ENCODE data around the gene LRIG1. TPM values are rescaled to one million over a fixed set of nuclear protein-coding genes. Genes with fewer than 3 reads are reported as not detected.

Gene LRIG1
- total RNA-seq, 1 experiment from 2014 or later = 24.1 TPM

DNA sequence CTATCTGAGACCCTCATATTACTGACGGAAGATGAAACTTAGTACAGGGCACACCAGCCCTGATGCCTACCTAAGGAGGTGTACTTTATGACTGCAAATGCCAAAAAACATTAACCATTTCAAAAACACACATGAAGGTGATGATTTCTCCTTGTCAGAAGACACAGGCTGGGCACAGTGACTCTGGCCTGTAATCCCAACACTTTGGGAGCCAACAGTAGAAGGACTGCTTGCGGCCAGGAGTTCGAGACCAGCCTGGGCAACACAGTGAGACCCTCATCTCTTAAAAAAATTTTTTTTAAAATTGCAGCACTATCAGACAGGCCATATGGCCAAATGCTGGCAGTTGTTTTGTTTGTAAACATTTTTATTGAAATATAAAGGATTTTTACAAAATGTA, 73.5 kb downstream of the LRIG1 start:
- Histone ChIP-seq H3K27ac (ENCODE audit: low read depth, low read length, poor library complexity, severe bottlenecking) (no peak overlapping the region), H3K27me3 (replicated peaks; ENCODE audit: insufficient read depth, low read depth, low read length, poor library complexity) (no peaks in the 10 kb centered on the region), H3K36me3 (ENCODE audit: insufficient read depth, low read length, poor library complexity, severe bottlenecking) (no peaks in the 10 kb centered on the region), H3K4me1 (ENCODE audit: insufficient read depth, low read length, poor library complexity, severe bottlenecking) (peaks cover 18% of the 10 kb centered on the region), H3K4me3 (ENCODE audit: low read depth, low read length, poor library complexity, severe bottlenecking) (no peak overlapping the region), H3K9me3 (ENCODE audit: low read depth, low read length, poor library complexity, severe bottlenecking) (no peaks in the 10 kb centered on the region)
- TF ChIP-seq, protein P1, sequence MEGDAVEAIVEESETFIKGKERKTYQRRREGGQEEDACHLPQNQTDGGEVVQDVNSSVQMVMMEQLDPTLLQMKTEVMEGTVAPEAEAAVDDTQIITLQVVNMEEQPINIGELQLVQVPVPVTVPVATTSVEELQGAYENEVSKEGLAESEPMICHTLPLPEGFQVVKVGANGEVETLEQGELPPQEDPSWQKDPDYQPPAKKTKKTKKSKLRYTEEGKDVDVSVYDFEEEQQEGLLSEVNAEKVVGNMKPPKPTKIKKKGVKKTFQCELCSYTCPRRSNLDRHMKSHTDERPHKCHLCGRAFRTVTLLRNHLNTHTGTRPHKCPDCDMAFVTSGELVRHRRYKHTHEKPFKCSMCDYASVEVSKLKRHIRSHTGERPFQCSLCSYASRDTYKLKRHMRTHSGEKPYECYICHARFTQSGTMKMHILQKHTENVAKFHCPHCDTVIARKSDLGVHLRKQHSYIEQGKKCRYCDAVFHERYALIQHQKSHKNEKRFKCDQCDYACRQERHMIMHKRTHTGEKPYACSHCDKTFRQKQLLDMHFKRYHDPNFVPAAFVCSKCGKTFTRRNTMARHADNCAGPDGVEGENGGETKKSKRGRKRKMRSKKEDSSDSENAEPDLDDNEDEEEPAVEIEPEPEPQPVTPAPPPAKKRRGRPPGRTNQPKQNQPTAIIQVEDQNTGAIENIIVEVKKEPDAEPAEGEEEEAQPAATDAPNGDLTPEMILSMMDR (conservative IDR thresholded peaks at IDR 0.05; ENCODE audit: low read depth, low read length) = no peak
- no peak for TF ChIP-seq EZH2 (IDR thresholded peaks at IDR 0.05; ENCODE audit: borderline replicate concordance, low read depth, low read length, poor library complexity, severe bottlenecking)
- CTCF ChIA-PET = no interaction called here
- POLR2A ChIA-PET (ENCODE audit: low non-redundant PET) = no interaction called here
- no peak for DNase-seq (ENCODE audit: low spot score)
- intact Hi-C loops (cut with micrococcal nuclease; ENCODE audit: unreplicated experiment) = loop anchor here (5.0 kb wide), 1 partner anchor 75 kb away; the partner anchor contains the start of gene LRIG1
- no TSS peak for BruUV-seq (replicated peaks)

DNA sequence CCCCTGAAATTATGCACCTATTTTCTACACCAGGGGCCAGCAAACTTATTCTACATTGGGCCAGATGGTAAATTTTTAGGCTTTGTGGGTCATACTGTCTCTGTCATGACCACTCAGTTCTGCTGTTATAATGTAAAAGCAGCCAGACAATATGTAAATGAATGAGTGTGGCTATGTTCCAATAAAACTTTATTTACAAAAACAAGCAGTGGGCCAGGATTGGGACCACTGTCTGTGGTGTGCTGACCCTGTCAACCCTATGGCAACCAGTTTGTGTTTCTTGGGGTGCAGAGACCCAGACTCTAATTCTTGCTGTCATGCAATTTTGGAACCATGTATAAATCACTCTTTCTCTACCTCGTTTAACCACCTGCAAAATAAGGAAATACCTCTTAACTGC, 74.7 kb downstream of the LRIG1 start:
- ChIA-PET CTCF (no interaction called here), POLR2A (ENCODE audit: low non-redundant PET) (no interaction called here)
- Histone ChIP-seq H3K9me3 (ENCODE audit: low read depth, low read length, poor library complexity, severe bottlenecking) (no peaks in the 10 kb centered on the region), H3K4me3 (ENCODE audit: low read depth, low read length, poor library complexity, severe bottlenecking) (no peak overlapping the region), H3K27me3 (replicated peaks; ENCODE audit: insufficient read depth, low read depth, low read length, poor library complexity) (no peaks in the 10 kb centered on the region), H3K36me3 (ENCODE audit: insufficient read depth, low read length, poor library complexity, severe bottlenecking) (no peaks in the 10 kb centered on the region), H3K27ac (ENCODE audit: low read depth, low read length, poor library complexity, severe bottlenecking) (no peak overlapping the region), H3K4me1 (ENCODE audit: insufficient read depth, low read length, poor library complexity, severe bottlenecking) (peaks cover 18% of the 10 kb centered on the region)
- BruUV-seq (replicated peaks) = no TSS peak
- no peak for DNase-seq (ENCODE audit: low spot score)
- no peak for TF ChIP-seq EZH2 (IDR thresholded peaks at IDR 0.05; ENCODE audit: borderline replicate concordance, low read depth, low read length, poor library complexity, severe bottlenecking)
- TF ChIP-seq, protein P1 (conservative IDR thresholded peaks at IDR 0.05; ENCODE audit: low read depth, low read length) = no peak
- intact Hi-C loops (cut with micrococcal nuclease; ENCODE audit: unreplicated experiment) = loop anchor here (5.0 kb wide), 1 partner anchor 76 kb away; the partner anchor contains the start of gene LRIG1

DNA sequence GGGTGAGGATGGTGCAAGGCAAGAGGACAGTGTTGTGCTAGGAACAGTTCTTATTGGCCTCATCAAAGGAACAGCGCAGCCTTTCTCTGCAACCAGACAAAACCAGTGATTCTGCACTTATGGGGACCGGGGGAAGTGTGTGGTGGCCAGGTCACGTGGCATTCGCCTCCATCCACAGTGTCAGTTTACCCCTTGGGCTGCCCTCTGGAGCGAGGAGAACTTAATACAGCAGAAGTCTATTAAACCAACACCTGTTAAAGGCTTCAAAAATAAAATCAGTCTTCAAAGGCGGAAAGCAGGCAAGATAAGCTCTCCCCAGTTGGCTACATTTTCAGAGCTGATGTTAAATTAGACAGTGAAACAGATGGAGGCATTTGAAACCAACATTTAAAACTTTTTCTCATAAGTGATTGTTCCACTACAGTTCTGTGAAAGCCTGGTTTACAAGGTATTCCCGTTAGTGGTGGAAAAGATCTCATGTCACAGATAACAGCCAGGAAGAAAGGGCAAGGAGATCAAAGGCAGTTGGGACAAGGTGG, 75.2 kb downstream of the LRIG1 start:
- no peak for DNase-seq (ENCODE audit: low spot score)
- no peaks in the 10 kb centered on the region for H3K27me3 ChIP-seq (replicated peaks; ENCODE audit: insufficient read depth, low read depth, low read length, poor library complexity)
- no peak overlapping the region for H3K27ac ChIP-seq (ENCODE audit: low read depth, low read length, poor library complexity, severe bottlenecking)
- intact Hi-C loops (cut with micrococcal nuclease; ENCODE audit: unreplicated experiment) = loop anchor here (5.0 kb wide), 1 partner anchor 77 kb away; the partner anchor contains the start of gene LRIG1
- no peak for TF ChIP-seq EZH2 (IDR thresholded peaks at IDR 0.05; ENCODE audit: borderline replicate concordance, low read depth, low read length, poor library complexity, severe bottlenecking)
- TF ChIP-seq, protein P1 (conservative IDR thresholded peaks at IDR 0.05; ENCODE audit: low read depth, low read length) = no peak
- H3K36me3 ChIP-seq (ENCODE audit: insufficient read depth, low read length, poor library complexity, severe bottlenecking) = no peaks in the 10 kb centered on the region
- H3K4me3 ChIP-seq (ENCODE audit: low read depth, low read length, poor library complexity, severe bottlenecking) = no peak overlapping the region
- no peaks in the 10 kb centered on the region for H3K9me3 ChIP-seq (ENCODE audit: low read depth, low read length, poor library complexity, severe bottlenecking)
- ChIA-PET CTCF (no interaction called here), POLR2A (ENCODE audit: low non-redundant PET) (no interaction called here)
- no TSS peak for BruUV-seq (replicated peaks)
- peaks cover 18% of the 10 kb centered on the region for H3K4me1 ChIP-seq (ENCODE audit: insufficient read depth, low read length, poor library complexity, severe bottlenecking)

All from A673 (cell line).